NCI-H1417 treated with DMSO at 0.1 percent for 48 hours (cell line): ENCODE data around the gene CLASRP.

Experiments used
- DNase-seq: peaks from one replicate; lab custom pipeline; 2025; lab: John Stamatoyannopoulos, UW

CLASRP gene

DNA sequence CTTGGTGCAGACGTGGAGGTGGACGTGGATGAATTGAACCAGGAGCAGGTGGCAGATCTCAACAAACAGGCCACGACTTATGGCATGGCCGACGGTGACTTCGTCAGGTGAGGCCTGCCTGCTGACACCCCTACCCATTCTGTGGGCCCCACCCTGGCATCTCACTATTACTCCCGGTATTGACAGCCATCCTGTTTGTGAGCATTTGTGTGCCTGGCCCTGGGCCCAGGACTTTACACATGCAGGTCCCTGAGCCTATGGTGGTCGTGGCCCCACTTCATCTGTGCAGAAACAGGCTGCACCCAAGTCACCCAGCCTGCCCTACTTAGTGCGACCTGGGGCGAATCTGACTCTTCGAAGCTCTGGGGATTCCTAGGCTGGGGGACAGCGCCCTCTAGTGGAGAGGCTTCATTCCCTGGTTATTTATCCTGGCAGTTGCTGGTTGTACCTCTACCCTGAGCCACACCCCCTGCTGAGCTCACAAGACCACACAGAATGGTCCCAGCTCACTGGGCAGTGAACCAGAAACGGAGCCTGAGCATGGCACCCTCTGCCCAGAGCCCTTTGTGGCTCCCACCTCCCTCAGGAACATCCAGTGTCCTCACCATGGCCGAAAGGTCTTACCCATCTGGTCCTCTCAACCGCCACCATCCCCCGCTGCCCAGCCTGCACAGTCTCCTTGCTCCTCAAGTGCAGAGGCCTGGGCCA is 20.6 kb downstream of the CLASRP start:
- DNase-seq: no peak

DNA sequence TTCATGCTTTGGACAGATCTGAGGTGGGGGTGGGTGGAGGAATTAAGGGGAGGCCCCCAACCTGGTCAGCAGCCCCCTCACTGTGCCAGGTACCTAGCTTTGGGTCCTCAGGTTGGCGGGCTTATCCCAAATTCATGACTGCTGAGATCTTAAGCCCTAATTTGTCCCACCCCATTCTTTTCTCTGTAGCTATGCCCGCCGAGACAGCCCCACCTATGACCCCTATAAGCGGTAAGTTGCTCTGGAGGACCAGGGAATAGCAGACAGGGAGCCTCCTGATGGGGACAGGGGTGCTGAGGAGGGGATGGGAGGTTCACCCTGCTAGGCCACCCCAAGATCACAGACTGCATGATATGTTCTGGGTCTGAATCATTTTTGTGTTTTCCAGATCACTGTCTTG is 23.1 kb downstream of the CLASRP start:
- no peak for DNase-seq

DNA sequence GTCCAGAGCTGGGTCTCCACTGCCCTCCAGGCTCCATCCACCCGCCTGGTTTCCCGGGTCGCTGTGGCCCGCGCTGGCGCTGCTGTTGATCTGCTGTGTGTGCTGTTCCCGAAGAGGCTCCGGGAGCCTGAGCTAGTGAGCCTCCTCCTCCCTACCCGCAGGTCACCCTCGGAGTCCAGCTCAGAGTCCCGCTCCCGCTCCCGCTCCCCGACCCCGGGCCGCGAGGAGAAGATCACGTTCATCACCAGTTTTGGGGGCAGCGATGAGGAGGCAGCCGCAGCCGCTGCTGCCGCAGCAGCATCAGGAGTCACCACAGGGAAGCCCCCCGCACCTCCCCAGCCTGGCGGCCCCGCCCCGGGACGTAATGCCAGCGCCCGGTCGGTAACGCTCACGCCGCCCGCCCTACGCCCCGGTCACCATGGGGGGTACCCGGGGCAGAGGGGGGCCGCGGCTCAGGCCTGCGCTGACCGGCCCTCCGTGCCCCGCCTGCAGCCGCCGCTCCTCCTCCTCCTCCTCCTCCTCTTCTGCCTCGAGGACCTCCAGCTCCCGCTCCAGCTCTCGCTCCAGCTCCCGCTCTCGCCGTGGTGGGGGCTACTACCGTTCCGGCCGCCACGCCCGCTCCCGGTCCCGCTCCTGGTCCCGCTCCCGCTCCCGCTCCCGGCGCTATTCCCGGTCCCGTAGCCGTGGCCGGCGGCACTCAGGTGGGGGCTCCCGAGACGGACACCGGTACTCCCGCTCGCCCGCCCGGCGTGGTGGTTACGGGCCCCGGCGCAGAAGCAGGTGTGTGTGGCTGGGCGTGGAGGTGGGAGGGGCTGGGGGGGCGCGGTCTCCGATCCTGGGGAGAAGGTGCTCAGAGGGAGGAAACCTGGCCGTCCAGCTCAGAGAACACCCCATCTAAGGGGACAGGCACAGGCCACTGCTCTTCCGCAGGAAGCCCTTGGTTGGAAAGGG is 25.3 kb downstream of the CLASRP start:
- DNase-seq: no peak

GRCh38 chr19:45066921-45067661 is 28.2 kb downstream of the CLASRP start:
- no peak for DNase-seq

GRCh38 chr19:45068041-45068440 is 29.2 kb downstream of the CLASRP start:
- DNase-seq: no peak

- no peak for DNase-seq
Observed at GRCh38 chr19:45069056-45069455, 30.2 kb downstream of the CLASRP start.

- DNase-seq: no peak
Observed at GRCh38 chr19:45070214-45070613, 31.4 kb downstream of the CLASRP start.

- no peak for DNase-seq
Observed at GRCh38 chr19:45070861-45071544, 32.2 kb downstream of the CLASRP start.

DNA sequence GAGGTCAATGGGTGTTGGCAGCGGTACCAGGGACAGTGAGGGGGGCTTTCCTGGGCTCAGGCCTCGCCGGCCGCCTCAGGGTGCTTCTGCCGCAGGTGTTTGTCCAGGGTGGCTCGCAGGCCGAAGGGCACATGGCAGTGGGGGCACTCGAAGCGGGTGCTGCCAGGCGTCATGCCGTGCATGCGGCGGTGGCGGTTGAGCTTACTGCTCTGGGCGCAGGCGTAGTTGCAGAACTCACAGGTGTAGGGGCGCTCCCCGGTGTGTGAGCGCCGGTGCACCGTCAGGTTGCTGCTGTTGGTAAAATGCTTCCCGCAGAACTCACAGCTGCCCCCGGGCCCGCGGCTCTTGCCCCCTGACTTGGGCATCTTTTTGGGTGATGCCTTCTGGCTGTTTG is 32.7 kb downstream of the CLASRP start:
- DNase-seq: no peak

DNA sequence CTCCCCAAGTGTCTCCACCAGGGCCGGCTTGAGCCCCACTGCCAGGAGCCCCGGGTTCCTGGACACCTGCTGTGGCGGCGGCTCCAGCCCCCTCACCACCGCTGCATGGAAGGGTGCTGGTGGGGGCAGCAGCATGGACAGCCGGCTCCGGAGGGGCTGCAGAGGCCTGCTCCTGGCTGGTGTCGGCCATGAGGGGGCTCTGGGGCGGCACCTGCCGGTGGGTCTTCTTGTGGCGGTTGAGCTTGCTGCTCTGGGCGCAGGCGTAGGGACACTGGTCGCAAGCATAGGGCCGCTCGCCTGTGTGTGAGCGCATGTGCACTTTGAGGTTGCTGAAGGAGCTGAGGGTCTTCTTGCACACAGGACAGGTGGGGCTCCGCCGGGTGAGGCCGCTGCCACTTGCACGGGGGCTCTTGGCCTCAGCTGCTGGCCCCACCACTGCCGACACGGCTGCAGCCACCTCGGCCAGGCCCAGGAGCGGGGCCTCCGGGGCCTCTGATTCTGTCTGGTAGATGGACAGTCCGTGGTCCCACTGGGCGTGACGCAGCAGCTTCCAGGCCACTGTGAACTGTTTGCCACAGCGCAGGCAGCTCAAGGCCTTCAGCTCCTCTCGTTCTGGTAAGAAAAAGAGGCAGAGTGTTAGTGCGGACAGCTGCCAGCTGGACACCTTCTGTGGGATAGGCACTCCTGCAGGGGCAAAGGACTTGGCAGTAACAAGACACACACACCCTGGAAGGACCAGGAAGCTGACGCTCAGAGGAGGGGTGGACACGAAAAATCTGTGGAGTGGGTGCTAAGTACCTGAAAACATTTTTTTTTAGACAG is 33.3 kb downstream of the CLASRP start:
- DNase-seq: no peak

GRCh38 chr19:45074744-45075300 is 36.0 kb downstream of the CLASRP start:
- no peak for DNase-seq

DNA sequence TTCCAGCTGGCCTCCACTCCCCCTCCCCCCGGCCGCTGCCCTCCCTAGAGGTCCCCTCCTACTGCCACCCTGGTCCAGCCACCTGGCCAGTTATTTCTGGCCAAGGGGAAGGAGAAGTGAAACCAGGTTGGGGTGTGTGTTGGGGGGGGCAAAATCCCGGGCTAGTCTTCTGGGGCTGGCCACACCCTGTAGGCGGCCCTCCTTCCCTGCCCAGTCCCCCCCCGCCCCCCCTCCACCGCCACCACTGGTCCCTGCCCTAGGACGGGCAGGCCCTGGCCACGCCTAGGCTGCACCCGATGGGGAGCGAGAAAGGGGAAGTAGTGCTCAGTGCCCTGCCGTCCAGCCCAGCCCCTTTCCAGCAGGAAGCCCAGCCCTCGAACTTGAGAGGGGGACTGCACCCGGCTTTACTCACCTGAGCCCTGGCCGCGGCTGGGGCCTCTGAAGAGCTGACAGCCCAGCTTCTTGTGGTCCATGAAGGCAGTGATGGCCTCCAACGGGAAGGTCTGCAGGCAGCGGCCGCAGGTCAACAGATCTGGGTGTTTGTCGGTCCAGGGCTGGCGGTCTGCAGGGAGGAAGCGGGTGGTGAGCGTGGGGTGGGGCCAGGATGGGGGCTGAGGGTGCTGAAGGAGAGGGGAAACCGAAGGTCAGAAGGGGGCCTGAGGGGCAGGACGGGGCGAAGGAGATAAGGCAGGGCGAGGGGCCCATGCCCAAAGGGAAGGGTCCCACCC is 36.6 kb downstream of the CLASRP start:
- no peak for DNase-seq

- no peak for DNase-seq
Observed at GRCh38 chr19:45076029-45076850, 37.4 kb downstream of the CLASRP start, which contains the start of gene ZNF296. ZNF296 (minus strand) TSS chr19:45076478; CDS start chr19:45076373, 105 bp downstream.

- no peak for DNase-seq
Observed at GRCh38 chr19:45076851-45077730, 38.2 kb downstream of the CLASRP start.

GRCh38 chr19:45078390-45079062 is 39.7 kb downstream of the CLASRP start:
- no peak for DNase-seq

DNA sequence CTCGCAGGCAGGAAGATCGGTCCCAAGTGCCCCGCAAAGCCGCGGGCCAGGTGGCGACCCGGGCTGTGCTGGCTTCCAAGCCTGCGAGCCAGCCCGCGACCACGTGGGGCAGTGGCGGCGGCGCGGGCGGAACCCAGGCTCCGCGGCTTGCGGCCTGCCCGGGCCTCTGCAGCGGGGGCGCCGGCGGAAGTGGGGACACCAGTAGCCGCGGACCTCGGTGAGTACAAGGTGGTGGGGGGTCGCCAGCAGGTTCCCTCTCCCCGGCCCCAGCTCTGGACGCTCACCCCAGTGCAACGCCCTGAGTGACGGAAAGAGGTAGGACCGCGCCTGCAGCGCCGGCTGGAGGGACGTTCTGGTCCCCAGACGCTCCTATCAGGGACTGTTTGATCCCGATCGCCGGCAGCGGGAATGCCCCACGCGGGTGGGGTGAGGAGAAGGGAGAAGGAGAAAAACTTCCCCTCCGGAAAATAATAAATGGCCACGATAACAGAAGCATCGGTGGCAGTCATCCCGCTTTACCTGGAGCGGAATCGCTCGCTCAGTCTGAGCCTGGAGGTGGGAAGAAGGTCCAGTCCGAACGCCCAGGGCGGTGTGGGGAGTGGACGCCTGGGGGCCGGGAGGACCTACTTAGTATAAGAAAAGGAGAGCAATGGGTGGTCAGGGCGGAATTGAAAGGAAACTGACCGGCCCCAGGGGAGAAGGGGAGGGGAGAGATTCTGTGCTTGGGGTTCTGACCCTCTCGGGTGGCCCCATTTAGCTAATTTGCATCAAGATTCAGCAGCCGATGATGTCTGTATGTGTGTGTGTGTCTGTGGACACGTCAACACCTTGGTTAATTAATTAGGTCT is 40.4 kb downstream of the CLASRP start, which contains the start of gene GEMIN7:
TSS of gene GEMIN7 (plus strand) at position 198 of the 848 bp plus-strand sequence. CDS start 10,855 bp downstream, outside the sequence.
- no peak for DNase-seq
